A172 (cell line): ENCODE data around the gene POLD3. TPM values are rescaled to one million over a fixed set of nuclear protein-coding genes. Genes with fewer than 3 reads are reported as not detected.
"Not testable (repeated sequence)": the region's sequence is repeated elsewhere in the genome, so short reads cannot be mapped to it uniquely, and the experiment has no call there.

ENCODE experiments used
- DNase-seq: peaks from one replicate; pipeline ENCODE4 v3.0.0-alpha.2; 2015; ENCODE audit warnings: low spot score
- total RNA-seq: library from RNA; depleted of rRNA; stranded (reverse); fragments of >200 nt; shearing (Covaris generic); gene quantifications from 2 replicates; pipeline ENCODE4 v1.2.3, GENCODE V29; 2014

POLD3 gene
- total RNA-seq, 1 experiment from 2014 or later: 41.1 TPM

GRCh38 chr11:74583024-74583624 lies 9.3 kb upstream of the POLD3 start:
- DNase-seq: no peak

- DNase-seq: not testable (repeated sequence)
Measured at GRCh38 chr11:74590492-74590891, 1.9 kb upstream of the POLD3 start.

- no peak for DNase-seq
Measured at GRCh38 chr11:74592063-74592440, 330 bp upstream of the POLD3 start.

- DNase-seq: no peak
Measured at GRCh38 chr11:74593463-74593862, 1.1 kb downstream of the POLD3 start.

GRCh38 chr11:74602637-74603556 lies 10.5 kb downstream of the POLD3 start:
- no peak for DNase-seq

GRCh38 chr11:74603845-74604244 lies 11.5 kb downstream of the POLD3 start:
- no peak for DNase-seq

- no peak for DNase-seq
Measured at GRCh38 chr11:74604311-74604710, 11.9 kb downstream of the POLD3 start.

- DNase-seq: no peak
Measured at GRCh38 chr11:74605403-74605802, 13.0 kb downstream of the POLD3 start.

GRCh38 chr11:74608431-74608830 lies 16.0 kb downstream of the POLD3 start:
- DNase-seq: no peak

- peak; percentile 54 for DNase-seq
Measured at GRCh38 chr11:74611369-74611861, 19.0 kb downstream of the POLD3 start.

GRCh38 chr11:74612877-74613276 lies 20.5 kb downstream of the POLD3 start:
- DNase-seq: no peak

- DNase-seq: no peak
Measured at GRCh38 chr11:74615311-74615710, 22.9 kb downstream of the POLD3 start.

GRCh38 chr11:74615988-74616387 lies 23.6 kb downstream of the POLD3 start:
- no peak for DNase-seq

- no peak for DNase-seq
Measured at GRCh38 chr11:74620531-74620930, 28.1 kb downstream of the POLD3 start.

GRCh38 chr11:74626130-74626529 lies 33.7 kb downstream of the POLD3 start:
- DNase-seq: no peak

- no peak for DNase-seq
Measured at GRCh38 chr11:74626604-74627003, 34.2 kb downstream of the POLD3 start.

- no peak for DNase-seq
Measured at GRCh38 chr11:74627381-74627780, 35.0 kb downstream of the POLD3 start.

- DNase-seq: no peak
Measured at GRCh38 chr11:74630043-74630442, 37.7 kb downstream of the POLD3 start.

GRCh38 chr11:74633406-74634393 lies 41.3 kb downstream of the POLD3 start:
- DNase-seq: no peak

GRCh38 chr11:74634537-74634936 lies 42.2 kb downstream of the POLD3 start:
- DNase-seq: peak; percentile 66

- peak; percentile 71 for DNase-seq
Measured at GRCh38 chr11:74636630-74637184, 44.3 kb downstream of the POLD3 start.
